ENCODE measurements around the gene SLF2.

Gene SLF2

DNA sequence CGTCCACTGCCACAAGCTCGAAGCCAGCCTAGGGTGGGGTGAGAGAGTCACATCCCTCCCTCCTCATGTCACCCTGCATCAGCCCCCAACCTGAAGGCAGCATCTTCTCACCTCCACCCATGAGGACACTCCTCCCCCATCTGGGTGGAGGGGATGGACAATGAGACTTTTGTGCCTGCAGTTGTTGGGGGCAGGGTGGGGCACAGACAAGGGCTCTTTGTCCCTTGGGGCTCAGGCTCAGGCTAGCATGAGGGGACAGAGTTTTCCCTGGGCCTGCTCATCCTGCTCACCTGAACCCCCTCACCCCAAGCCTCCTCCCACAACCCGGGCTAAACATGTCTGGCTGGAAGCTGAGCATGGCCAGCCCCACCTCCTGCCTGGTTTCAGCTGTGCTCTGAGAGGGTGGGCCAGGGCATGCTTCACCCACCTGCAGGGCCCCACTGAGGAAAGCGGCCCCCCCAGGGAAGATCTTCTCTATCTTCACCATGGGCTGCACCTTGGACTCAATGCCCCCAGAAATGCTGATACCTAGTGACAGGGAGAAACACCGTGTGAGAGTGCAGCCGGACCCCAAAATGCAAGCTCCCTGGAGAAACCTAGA is 96.2 kb downstream of the SLF2 start:
- no peak overlapping the region for H2BK15ac ChIP-seq (replicated peaks; ENCODE audit: low read depth)
- no peaks in the 10 kb centered on the region for H3K4me1 ChIP-seq (ENCODE audit: control insufficient read depth, low read depth, low read length)
- no peak overlapping the region for H3K9ac ChIP-seq (ENCODE audit: low read length)
- no peaks in the 10 kb centered on the region for H3K27me3 ChIP-seq (ENCODE audit: insufficient read depth, low read length, poor library complexity)
- WGBS (ENCODE audit: extremely low coverage, insufficient coverage, low lambda C conversion rate): no CpG with 5 or more reads among the region's 6 CpGs
- H3K79me1 ChIP-seq (ENCODE audit: low read length): no peaks in the 10 kb centered on the region
- no peak overlapping the region for H3K56ac ChIP-seq (ENCODE audit: low read length)
- H3K27ac ChIP-seq (ENCODE audit: low read depth, low read length): no peak overlapping the region
- no peak overlapping the region for H2BK5ac ChIP-seq (ENCODE audit: low read length)
- no peak overlapping the region for H3K4ac ChIP-seq (ENCODE audit: low read depth, low read length)
- no peak for DNase-seq
- H3K23ac ChIP-seq (ENCODE audit: low read length): no peak overlapping the region
- H3K4me3 ChIP-seq (ENCODE audit: low read length): no peak overlapping the region
- no peak overlapping the region for H3K18ac ChIP-seq (ENCODE audit: low read length)
- peaks cover 4% of the 10 kb centered on the region for H3K36me3 ChIP-seq (ENCODE audit: control insufficient read depth, insufficient read depth, low read length)
- H2BK120ac ChIP-seq (ENCODE audit: low read depth, low read length): no peak overlapping the region
- H3K4me2 ChIP-seq (ENCODE audit: low read length): no peak overlapping the region
- no peaks in the 10 kb centered on the region for H3K79me2 ChIP-seq (ENCODE audit: control insufficient read depth, insufficient read depth, low read length)
- H2AK5ac ChIP-seq (ENCODE audit: low read length): no peak overlapping the region
- no peak overlapping the region for H4K5ac ChIP-seq (ENCODE audit: low read length)
- no peak overlapping the region for H4K8ac ChIP-seq (ENCODE audit: low read depth, low read length)

DNA sequence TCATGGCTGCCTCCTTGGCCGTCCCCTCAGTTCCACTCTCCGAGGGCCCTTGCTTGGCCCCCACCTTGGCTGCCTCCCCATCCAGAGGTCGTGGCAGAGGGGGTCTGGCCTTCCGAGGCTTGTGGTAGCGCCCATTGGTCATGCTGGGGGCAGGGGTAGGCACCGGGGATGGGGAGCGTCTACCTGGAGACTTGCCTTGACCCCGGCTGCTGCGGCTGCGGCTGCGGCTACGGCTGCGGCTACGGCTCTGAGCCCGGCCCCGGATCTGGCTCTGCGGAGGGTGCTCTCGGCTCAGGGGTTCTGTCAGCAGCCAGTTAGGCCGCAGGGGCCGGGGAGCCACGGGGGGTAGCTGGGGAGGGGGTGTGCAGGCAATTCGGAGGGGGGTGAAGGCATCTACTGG is 97.6 kb downstream of the SLF2 start:
- Histone ChIP-seq H4K5ac (ENCODE audit: low read length) (no peak overlapping the region), H3K56ac (ENCODE audit: low read length) (no peak overlapping the region), H3K4ac (ENCODE audit: low read depth, low read length) (no peak overlapping the region), H3K27me3 (ENCODE audit: insufficient read depth, low read length, poor library complexity) (no peaks in the 10 kb centered on the region), H3K27ac (ENCODE audit: low read depth, low read length) (no peak overlapping the region), H3K4me2 (ENCODE audit: low read length) (no peak overlapping the region), H2BK120ac (ENCODE audit: low read depth, low read length) (no peak overlapping the region), H3K4me1 (ENCODE audit: control insufficient read depth, low read depth, low read length) (no peaks in the 10 kb centered on the region), H2BK15ac (replicated peaks; ENCODE audit: low read depth) (no peak overlapping the region), H3K9ac (ENCODE audit: low read length) (no peak overlapping the region), H2AK5ac (ENCODE audit: low read length) (no peak overlapping the region), H3K23ac (ENCODE audit: low read length) (no peak overlapping the region), H3K36me3 (ENCODE audit: control insufficient read depth, insufficient read depth, low read length) (peaks cover 3% of the 10 kb centered on the region), H2BK5ac (ENCODE audit: low read length) (no peak overlapping the region), H3K79me1 (ENCODE audit: low read length) (no peaks in the 10 kb centered on the region), H3K4me3 (ENCODE audit: low read length) (no peak overlapping the region), H3K18ac (ENCODE audit: low read length) (no peak overlapping the region), H4K8ac (ENCODE audit: low read depth, low read length) (no peak overlapping the region), H3K79me2 (ENCODE audit: control insufficient read depth, insufficient read depth, low read length) (no peaks in the 10 kb centered on the region)
- DNase-seq: no peak
- no CpG with 5 or more reads among the region's 22 CpGs for WGBS (ENCODE audit: extremely low coverage, insufficient coverage, low lambda C conversion rate)

DNA sequence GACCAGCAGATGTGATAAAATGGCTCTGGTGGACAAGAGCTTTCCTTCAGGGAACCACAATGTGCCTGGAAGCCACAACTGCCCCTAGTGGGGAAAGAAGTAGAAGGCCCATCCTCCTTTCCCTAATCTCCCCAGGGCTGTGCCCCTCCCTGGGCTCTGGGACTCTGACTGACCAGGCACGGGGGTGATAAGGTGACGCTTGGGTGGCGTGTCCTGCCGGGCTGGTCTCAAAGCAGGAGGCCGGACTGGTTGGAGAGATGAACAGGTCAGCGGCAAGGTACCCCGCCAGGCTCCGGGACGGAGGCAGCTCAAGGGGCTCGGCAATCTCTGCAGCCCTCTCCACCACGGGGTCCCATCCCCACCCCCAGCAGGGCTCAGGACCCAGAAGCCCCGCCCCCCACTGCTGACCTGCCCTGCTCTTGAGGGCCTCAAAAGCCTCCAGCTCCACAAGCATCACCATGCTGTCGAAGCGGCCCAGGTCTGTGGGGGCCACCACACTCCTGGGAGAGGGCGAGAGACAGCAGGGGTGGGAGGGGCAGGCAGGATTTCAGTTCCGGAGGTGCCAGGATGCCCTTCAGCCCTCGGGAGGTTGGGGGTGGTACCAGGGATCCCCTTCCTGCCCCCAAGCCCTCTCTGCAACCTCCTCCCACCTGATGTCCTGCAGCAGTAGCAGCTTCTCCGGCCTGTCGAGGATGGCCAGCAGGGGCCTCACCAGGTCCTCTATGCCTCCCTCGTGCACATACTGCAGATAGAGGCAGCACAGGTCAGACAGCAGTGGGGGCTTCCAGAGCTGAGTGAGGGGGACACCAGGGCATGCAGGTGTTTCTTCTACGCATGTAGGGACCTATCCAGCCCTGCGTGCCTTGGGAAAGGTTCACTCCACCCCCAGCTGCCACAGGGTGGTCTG is 99.0 kb downstream of the SLF2 start:
- Histone ChIP-seq H3K27ac (ENCODE audit: low read depth, low read length) (no peak overlapping the region), H4K8ac (ENCODE audit: low read depth, low read length) (no peak overlapping the region), H3K79me2 (ENCODE audit: control insufficient read depth, insufficient read depth, low read length) (no peaks in the 10 kb centered on the region), H3K18ac (ENCODE audit: low read length) (no peak overlapping the region), H3K23ac (ENCODE audit: low read length) (no peak overlapping the region), H3K4me2 (ENCODE audit: low read length) (no peak overlapping the region), H3K9ac (ENCODE audit: low read length) (no peak overlapping the region), H2BK120ac (ENCODE audit: low read depth, low read length) (no peak overlapping the region), H3K4ac (ENCODE audit: low read depth, low read length) (no peak overlapping the region), H3K36me3 (ENCODE audit: control insufficient read depth, insufficient read depth, low read length) (no peaks in the 10 kb centered on the region), H3K4me1 (ENCODE audit: control insufficient read depth, low read depth, low read length) (no peaks in the 10 kb centered on the region), H2BK15ac (replicated peaks; ENCODE audit: low read depth) (no peak overlapping the region), H3K56ac (ENCODE audit: low read length) (no peak overlapping the region), H3K27me3 (ENCODE audit: insufficient read depth, low read length, poor library complexity) (no peaks in the 10 kb centered on the region), H3K4me3 (ENCODE audit: low read length) (no peak overlapping the region), H4K5ac (ENCODE audit: low read length) (no peak overlapping the region), H3K79me1 (ENCODE audit: low read length) (no peaks in the 10 kb centered on the region), H2BK5ac (ENCODE audit: low read length) (no peak overlapping the region), H2AK5ac (ENCODE audit: low read length) (no peak overlapping the region)
- peak; percentile 78 for DNase-seq
- WGBS (ENCODE audit: extremely low coverage, insufficient coverage, low lambda C conversion rate): no CpG with 5 or more reads among the region's 22 CpGs

DNA sequence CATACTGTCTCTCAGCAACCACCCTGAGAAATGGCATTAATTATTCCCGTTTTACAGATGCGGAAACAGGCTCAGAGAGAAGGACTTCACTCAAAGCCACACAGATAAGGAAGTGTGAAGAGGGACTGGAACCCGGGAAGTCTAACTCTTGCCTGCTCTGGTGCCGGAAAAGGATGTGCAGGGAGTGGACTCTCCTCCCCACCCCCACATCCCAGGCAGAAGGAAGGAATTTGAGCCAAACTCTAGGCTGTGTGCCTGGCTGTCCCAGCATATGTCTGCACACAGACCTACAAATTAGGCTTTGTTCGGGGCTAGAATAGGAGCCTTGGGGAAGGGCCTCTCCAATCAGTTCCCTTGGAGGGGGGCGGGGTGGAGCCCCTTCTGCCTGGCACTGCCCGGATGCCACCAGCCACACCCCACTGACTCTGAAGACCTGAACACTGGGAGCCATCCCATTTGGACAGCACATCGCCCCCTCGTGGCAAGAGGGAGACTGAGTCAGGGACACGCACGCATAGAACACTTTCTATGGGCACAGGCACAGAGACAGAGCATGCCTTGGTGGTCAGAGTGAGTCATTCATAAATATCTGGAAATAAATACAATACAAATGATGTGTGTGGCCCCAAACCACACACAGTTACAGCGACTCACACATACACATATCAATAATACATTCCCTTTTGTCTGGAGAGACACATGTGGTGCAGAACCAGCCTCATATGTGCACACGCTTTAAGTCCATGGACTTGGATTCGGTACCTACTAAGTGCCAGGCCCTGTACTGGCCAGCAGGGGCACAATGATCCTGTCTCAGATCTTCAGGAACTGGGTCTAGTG is 100.0 kb downstream of the SLF2 start:
- H2AK5ac ChIP-seq (ENCODE audit: low read length): no peak overlapping the region
- no peak overlapping the region for H4K5ac ChIP-seq (ENCODE audit: low read length)
- no peaks in the 10 kb centered on the region for H3K4me1 ChIP-seq (ENCODE audit: control insufficient read depth, low read depth, low read length)
- no peaks in the 10 kb centered on the region for H3K79me2 ChIP-seq (ENCODE audit: control insufficient read depth, insufficient read depth, low read length)
- no peak overlapping the region for H2BK5ac ChIP-seq (ENCODE audit: low read length)
- no CpG with 5 or more reads among the region's 14 CpGs for WGBS (ENCODE audit: extremely low coverage, insufficient coverage, low lambda C conversion rate)
- no peak overlapping the region for H2BK15ac ChIP-seq (replicated peaks; ENCODE audit: low read depth)
- H3K27me3 ChIP-seq (ENCODE audit: insufficient read depth, low read length, poor library complexity): peaks cover 4% of the 10 kb centered on the region
- no peak overlapping the region for H4K8ac ChIP-seq (ENCODE audit: low read depth, low read length)
- H3K4me3 ChIP-seq (ENCODE audit: low read length): no peak overlapping the region
- DNase-seq: peak; percentile 92
- H3K18ac ChIP-seq (ENCODE audit: low read length): no peak overlapping the region
- no peaks in the 10 kb centered on the region for H3K36me3 ChIP-seq (ENCODE audit: control insufficient read depth, insufficient read depth, low read length)
- no peak overlapping the region for H3K4me2 ChIP-seq (ENCODE audit: low read length)
- H3K27ac ChIP-seq (ENCODE audit: low read depth, low read length): no peak overlapping the region
- no peak overlapping the region for H2BK120ac ChIP-seq (ENCODE audit: low read depth, low read length)
- H3K9ac ChIP-seq (ENCODE audit: low read length): no peak overlapping the region
- no peak overlapping the region for H3K23ac ChIP-seq (ENCODE audit: low read length)
- H3K56ac ChIP-seq (ENCODE audit: low read length): no peak overlapping the region
- no peaks in the 10 kb centered on the region for H3K79me1 ChIP-seq (ENCODE audit: low read length)
- no peak overlapping the region for H3K4ac ChIP-seq (ENCODE audit: low read depth, low read length)

DNA sequence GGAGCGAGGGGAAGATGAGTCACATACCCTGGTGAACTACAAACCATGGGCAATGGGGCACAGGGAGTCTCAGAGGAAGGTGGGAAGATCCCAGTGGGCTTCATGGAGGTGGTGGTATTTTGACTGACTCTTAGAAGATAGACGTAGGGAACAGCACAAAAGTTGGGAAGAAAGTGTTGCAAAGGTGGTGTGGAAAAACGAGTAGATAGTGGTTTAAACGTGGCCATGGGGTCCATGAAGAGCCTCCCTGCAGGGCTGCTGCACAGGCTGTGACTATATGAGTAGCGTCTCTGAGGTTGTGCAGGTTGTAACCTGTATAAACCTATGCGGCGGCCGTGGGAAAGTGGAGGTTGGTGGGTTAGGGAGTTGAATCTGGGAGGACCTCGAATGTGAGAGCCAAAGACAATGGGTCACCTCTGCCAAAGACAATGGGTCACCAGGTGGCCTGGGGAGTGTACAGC is 100.6 kb downstream of the SLF2 start:
- H3K4me1 ChIP-seq (ENCODE audit: control insufficient read depth, low read depth, low read length): peaks cover under 1% of the 10 kb centered on the region
- H3K23ac ChIP-seq (ENCODE audit: low read length): no peak overlapping the region
- H3K4ac ChIP-seq (ENCODE audit: low read depth, low read length): no peak overlapping the region
- H3K4me2 ChIP-seq (ENCODE audit: low read length): no peak overlapping the region
- H4K8ac ChIP-seq (ENCODE audit: low read depth, low read length): no peak overlapping the region
- H3K27me3 ChIP-seq (ENCODE audit: insufficient read depth, low read length, poor library complexity): peaks cover 8% of the 10 kb centered on the region
- no peak overlapping the region for H2BK5ac ChIP-seq (ENCODE audit: low read length)
- H4K5ac ChIP-seq (ENCODE audit: low read length): no peak overlapping the region
- H3K36me3 ChIP-seq (ENCODE audit: control insufficient read depth, insufficient read depth, low read length): no peaks in the 10 kb centered on the region
- H3K27ac ChIP-seq (ENCODE audit: low read depth, low read length): no peak overlapping the region
- no peak overlapping the region for H2AK5ac ChIP-seq (ENCODE audit: low read length)
- WGBS (ENCODE audit: extremely low coverage, insufficient coverage, low lambda C conversion rate): no CpG with 5 or more reads among the region's 9 CpGs
- no peak overlapping the region for H3K4me3 ChIP-seq (ENCODE audit: low read length)
- H3K56ac ChIP-seq (ENCODE audit: low read length): no peak overlapping the region
- no peak overlapping the region for H3K18ac ChIP-seq (ENCODE audit: low read length)
- no peak overlapping the region for H3K9ac ChIP-seq (ENCODE audit: low read length)
- H3K79me1 ChIP-seq (ENCODE audit: low read length): no peaks in the 10 kb centered on the region
- H3K79me2 ChIP-seq (ENCODE audit: control insufficient read depth, insufficient read depth, low read length): no peaks in the 10 kb centered on the region
- no peak overlapping the region for H2BK120ac ChIP-seq (ENCODE audit: low read depth, low read length)
- DNase-seq: no peak
- no peak overlapping the region for H2BK15ac ChIP-seq (replicated peaks; ENCODE audit: low read depth)
